Activated naive CD4-positive, alpha-beta T cell treated with anti-CD3 and anti-CD28 coated beads for 36 hours (primary cell): ENCODE measurements around the gene SPAAR. TPM values are rescaled to one million over a fixed set of nuclear protein-coding genes. Genes with fewer than 3 reads are reported as not detected.
A peak's percentile ranks its signal among the peaks of the same experiment; 100 is the strongest.

Experiments
- CTCF ChIA-PET: fragments of 350-600 bp; sonication (Branson Sonifier 250); formaldehyde crosslinking; loops from one replicate; lab custom pipeline; 2021; ENCODE audit warnings: antibody characterized with exemption; lab: Charles Lee
- DNase-seq: peaks from one replicate; pipeline ENCODE4 v3.0.0-alpha.2; 2020
- H3K27ac Mint-ChIP-seq: one replicate; pipeline ENCODE4 v1.8.0; 2021; ENCODE audit warnings: mild to moderate bottlenecking, mixed read lengths
- H3K27me3 Mint-ChIP-seq: one replicate; pipeline ENCODE4 v1.8.0; 2021; ENCODE audit warnings: low read depth, mixed read lengths
- H3K36me3 Mint-ChIP-seq: one replicate; pipeline ENCODE4 v1.8.0; 2021; ENCODE audit warnings: low read depth, mixed read lengths
- H3K4me1 Mint-ChIP-seq: one replicate; pipeline ENCODE4 v1.8.0; 2021; ENCODE audit warnings: low read depth, mixed read lengths
- H3K4me3 Mint-ChIP-seq: one replicate; pipeline ENCODE4 v1.8.0; 2021; ENCODE audit warnings: mild to moderate bottlenecking, moderate library complexity, mixed read lengths
- H3K9me3 Mint-ChIP-seq: one replicate; pipeline ENCODE4 v1.8.0; 2021; ENCODE audit warnings: mixed read lengths
- intact Hi-C: fragments of 100-400 bp; cut with micrococcal nuclease; formaldehyde crosslinking; loops from one replicate; pipeline ENCODE4 v1.15.1; 2023
- total RNA-seq, 2 experiments: library from RNA; stranded (reverse); gene quantifications; one replicate each; pipeline ENCODE4 v1.2.3, GENCODE V29; 2021

The SPAAR gene
- total RNA-seq, 2 experiments from 2014 or later = not detected

GRCh38 chr9:35940458-35941407, 31.4 kb downstream of the SPAAR start:
- peak; percentile 78 for DNase-seq
- CTCF ChIA-PET = interaction anchor here (0.9 to 9.1 kb wide), 15 partner anchors 9 to 337 kb away, joined by 3 to 167 read pairs (median 4); partner anchors contain the start of gene HRCT1
- intact Hi-C loops = loop anchor here (1.0 kb wide), 1 partner anchor 16 kb away; no protein-coding TSS in a partner anchor
- H3K4me3 Mint-ChIP-seq = peak overlapping the region; percentile 8
- peaks cover 5% of the 10 kb centered on the region for H3K9me3 Mint-ChIP-seq
- peaks cover 78% of the 10 kb centered on the region for H3K4me1 Mint-ChIP-seq
- H3K36me3 Mint-ChIP-seq = no peaks in the 10 kb centered on the region
- no peaks in the 10 kb centered on the region for H3K27me3 Mint-ChIP-seq
- no peak overlapping the region for H3K27ac Mint-ChIP-seq

DNA sequence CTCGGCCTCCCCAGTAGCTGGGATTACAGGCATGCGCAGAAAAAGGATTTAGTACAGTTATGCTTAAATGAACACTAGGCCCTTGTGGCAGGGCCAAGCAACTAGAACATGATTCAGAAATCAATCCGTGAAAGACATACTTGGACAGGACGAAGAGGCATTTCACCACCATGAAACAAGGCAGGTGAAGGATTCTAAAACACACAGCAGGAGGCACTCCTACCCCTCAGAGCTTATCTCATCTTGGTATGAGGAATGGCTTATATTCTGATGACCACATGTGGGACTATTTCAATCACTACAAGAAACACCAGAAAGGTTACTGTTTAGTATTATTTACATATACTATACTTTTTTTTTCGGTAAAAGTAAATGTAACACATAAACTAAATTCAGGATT, 33.0 kb downstream of the SPAAR start:
- DNase-seq = no peak
- intact Hi-C loops = no loop called here
- Mint-ChIP-seq H3K4me3 (no peak overlapping the region), H3K36me3 (no peaks in the 10 kb centered on the region), H3K27me3 (no peaks in the 10 kb centered on the region), H3K4me1 (peaks cover 77% of the 10 kb centered on the region), H3K27ac (no peak overlapping the region), H3K9me3 (peaks cover 2% of the 10 kb centered on the region)
- CTCF ChIA-PET = interaction anchor here (3.7 to 9.1 kb wide), 2 partner anchors 13 to 39 kb away, joined by 23 to 167 read pairs; partner anchors contain the start of gene HRCT1

- intact Hi-C loops = no loop called here
- Mint-ChIP-seq H3K27ac (no peak overlapping the region), H3K4me1 (peaks cover 70% of the 10 kb centered on the region), H3K27me3 (no peaks in the 10 kb centered on the region), H3K4me3 (no peak overlapping the region), H3K9me3 (no peaks in the 10 kb centered on the region), H3K36me3 (no peaks in the 10 kb centered on the region)
- CTCF ChIA-PET = interaction anchor here (0.8 to 9.1 kb wide), 17 partner anchors 9 to 1420 kb away, joined by 3 to 167 read pairs (median 7); partner anchors contain the start of genes HRCT1 and SPAAR
- no peak for DNase-seq
Observed at GRCh38 chr9:35944173-35944572, 34.9 kb downstream of the SPAAR start.

DNA sequence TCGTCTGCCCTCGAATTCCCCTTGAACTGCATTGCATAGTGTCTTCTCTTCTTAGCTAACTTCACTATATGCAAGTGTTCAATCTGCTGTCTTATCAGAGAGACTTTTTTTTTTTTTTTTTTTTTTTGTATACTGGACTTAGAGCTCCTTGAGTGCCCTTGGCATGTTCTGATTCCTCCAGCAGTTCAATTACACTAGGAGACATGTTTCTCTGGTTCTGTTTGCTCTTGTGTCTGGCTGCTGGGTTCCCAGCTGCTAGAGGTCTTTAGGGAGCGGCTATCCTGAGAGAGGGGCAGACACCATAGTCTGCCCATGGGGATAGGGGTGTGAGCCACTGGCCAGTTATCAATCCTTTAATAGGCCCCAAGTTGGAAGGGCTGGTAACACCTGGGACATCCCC, 35.6 kb downstream of the SPAAR start:
- intact Hi-C loops = loop anchor here (1.0 kb wide), 1 partner anchor 42 kb away; no protein-coding TSS in a partner anchor
- CTCF ChIA-PET = interaction anchor here (0.6 to 9.1 kb wide), 25 partner anchors 8 to 1420 kb away, joined by 3 to 167 read pairs (median 6); partner anchors contain the start of genes HRCT1 and SPAAR
- Mint-ChIP-seq H3K27ac (no peak overlapping the region), H3K27me3 (no peaks in the 10 kb centered on the region), H3K36me3 (no peaks in the 10 kb centered on the region), H3K9me3 (no peaks in the 10 kb centered on the region), H3K4me1 (peaks cover 66% of the 10 kb centered on the region), H3K4me3 (no peak overlapping the region)
- no peak for DNase-seq

DNA sequence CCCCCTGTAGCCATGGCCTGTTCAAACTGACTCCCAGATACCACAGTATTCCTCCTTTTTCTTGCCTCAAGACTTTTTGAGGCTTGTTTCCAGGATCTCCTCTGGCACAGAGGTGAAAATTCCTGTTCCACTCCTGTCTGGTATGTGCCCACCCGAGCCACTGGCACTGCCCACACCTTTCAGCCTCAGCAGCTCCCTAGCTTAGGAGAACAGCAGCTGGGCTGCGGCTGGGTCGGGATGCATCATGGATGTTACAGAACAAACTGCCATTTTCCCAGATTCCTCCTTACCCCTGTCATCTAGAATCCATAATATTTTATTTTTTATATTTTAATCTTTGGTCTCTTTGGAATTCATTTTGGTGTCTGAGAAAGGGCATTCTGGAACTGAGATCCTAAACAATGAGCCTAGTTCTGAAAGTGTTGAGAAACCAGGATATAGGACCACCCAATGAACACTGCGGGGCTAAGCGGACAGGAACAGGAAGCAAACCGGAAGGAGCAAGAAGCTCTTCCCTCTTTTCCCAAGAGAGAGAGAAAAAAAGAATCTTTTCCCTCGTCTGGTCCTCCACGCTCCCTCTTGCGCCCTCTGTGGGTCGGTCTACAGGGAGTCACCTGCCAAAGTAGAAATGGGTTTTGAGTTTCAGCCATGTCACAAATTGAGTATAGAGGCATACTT, 36.2 kb downstream of the SPAAR start:
- DNase-seq = peak; percentile 86
- Mint-ChIP-seq H3K27me3 (no peaks in the 10 kb centered on the region), H3K4me1 (peaks cover 60% of the 10 kb centered on the region), H3K36me3 (no peaks in the 10 kb centered on the region), H3K9me3 (no peaks in the 10 kb centered on the region), H3K4me3 (no peak overlapping the region), H3K27ac (no peak overlapping the region)
- CTCF ChIA-PET = interaction anchor here (0.6 to 9.1 kb wide), 30 partner anchors 8 to 1421 kb away, joined by 3 to 167 read pairs (median 4); partner anchors contain the start of genes HRCT1 and SPAAR
- intact Hi-C loops = loop anchor here (1.0 kb wide), 1 partner anchor 42 kb away; no protein-coding TSS in a partner anchor

DNA sequence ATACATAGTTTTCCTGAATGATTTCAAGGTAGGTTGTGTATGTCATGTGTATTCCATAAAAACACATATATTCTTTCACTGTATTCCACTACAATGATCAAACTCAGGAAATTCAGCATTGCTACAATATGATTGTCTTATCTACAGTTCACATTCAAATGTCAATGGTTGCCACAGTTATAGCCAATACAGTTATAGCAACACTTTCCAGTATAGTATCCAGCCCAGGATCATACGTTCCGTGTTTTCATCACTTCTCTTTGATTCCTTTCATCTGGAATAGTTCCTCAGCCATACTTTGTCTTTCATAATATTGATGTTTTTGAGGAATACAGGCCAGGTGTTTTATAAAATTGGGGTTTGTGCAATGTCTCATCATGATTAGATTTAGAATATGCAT, 39.2 kb downstream of the SPAAR start:
- CTCF ChIA-PET = interaction anchor here (2.0 kb wide), 1 partner anchor 11 kb away, joined by 7 read pairs; no protein-coding TSS in a partner anchor
- no peak overlapping the region for H3K27ac Mint-ChIP-seq
- H3K9me3 Mint-ChIP-seq = no peaks in the 10 kb centered on the region
- no peaks in the 10 kb centered on the region for H3K36me3 Mint-ChIP-seq
- intact Hi-C loops = no loop called here
- no peaks in the 10 kb centered on the region for H3K27me3 Mint-ChIP-seq
- H3K4me3 Mint-ChIP-seq = no peak overlapping the region
- DNase-seq = no peak
- H3K4me1 Mint-ChIP-seq = peaks cover 36% of the 10 kb centered on the region

GRCh38 chr9:35948901-35949318, 39.6 kb downstream of the SPAAR start:
- H3K27ac Mint-ChIP-seq = no peak overlapping the region
- CTCF ChIA-PET = interaction anchor here (1.2 to 2.0 kb wide), 2 partner anchors 10 to 74 kb away, joined by 5 to 7 read pairs; no protein-coding TSS in a partner anchor
- DNase-seq = no peak

GRCh38 chr9:35951736-35952135, 42.4 kb downstream of the SPAAR start:
- Mint-ChIP-seq H3K4me3 (no peak overlapping the region), H3K9me3 (no peaks in the 10 kb centered on the region), H3K36me3 (no peaks in the 10 kb centered on the region), H3K27ac (no peak overlapping the region), H3K27me3 (no peaks in the 10 kb centered on the region), H3K4me1 (peaks cover 12% of the 10 kb centered on the region)
- intact Hi-C loops = no loop called here
- CTCF ChIA-PET = interaction anchor here (0.6 to 2.7 kb wide), 4 partner anchors 41 to 82 kb away, joined by 3 to 15 read pairs (median 3); no protein-coding TSS in a partner anchor
- DNase-seq = no peak

More at GRCh38 chr9:35948901-35949318, 39.6 kb downstream of the SPAAR start:
- Mint-ChIP-seq H3K27me3 (no peaks in the 10 kb centered on the region), H3K4me3 (no peak overlapping the region), H3K9me3 (no peaks in the 10 kb centered on the region), H3K4me1 (peaks cover 32% of the 10 kb centered on the region), H3K36me3 (no peaks in the 10 kb centered on the region)
- intact Hi-C loops = no loop called here

- H3K9me3 Mint-ChIP-seq = no peaks in the 10 kb centered on the region
- H3K4me1 Mint-ChIP-seq = peaks cover 12% of the 10 kb centered on the region
- H3K27me3 Mint-ChIP-seq = no peaks in the 10 kb centered on the region
- H3K36me3 Mint-ChIP-seq = no peaks in the 10 kb centered on the region
- no peak overlapping the region for H3K4me3 Mint-ChIP-seq
- no peak overlapping the region for H3K27ac Mint-ChIP-seq
- intact Hi-C loops = no loop called here
- no peak for DNase-seq
- CTCF ChIA-PET = interaction anchor here (0.6 to 2.7 kb wide), 13 partner anchors 8 to 214 kb away, joined by 3 to 15 read pairs (median 4); no protein-coding TSS in a partner anchor
Observed at GRCh38 chr9:35952526-35953191, 43.4 kb downstream of the SPAAR start.

DNA sequence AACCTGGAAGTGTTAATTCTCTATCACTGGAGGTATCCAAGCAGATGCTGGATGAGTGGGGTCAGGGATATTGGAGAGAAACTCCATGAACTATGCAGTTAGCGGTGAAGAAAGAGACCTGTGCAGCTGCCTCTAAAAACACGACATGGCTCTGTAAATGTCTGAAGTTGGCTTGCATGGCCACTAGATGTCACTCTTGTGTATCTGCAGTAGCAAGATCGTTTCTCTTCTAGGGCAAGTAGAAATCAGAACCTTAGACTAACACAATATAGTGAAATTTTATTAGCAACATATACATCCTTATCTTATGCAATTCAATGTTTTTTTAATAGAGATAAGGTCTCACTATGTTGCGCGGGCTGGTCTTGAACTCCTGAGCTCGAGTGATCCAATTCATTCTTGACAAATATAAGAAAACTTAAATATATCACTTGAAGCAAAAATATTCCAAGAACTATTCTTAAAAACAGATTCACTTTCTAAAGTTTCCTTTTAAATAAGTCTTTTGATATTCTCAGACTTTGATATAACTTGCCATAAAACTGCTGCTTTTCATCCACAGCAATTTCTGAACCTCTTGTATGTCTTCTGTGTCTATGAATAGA, 45.8 kb downstream of the SPAAR start:
- intact Hi-C loops = loop anchor here (1.0 to 2.0 kb wide), 5 partner anchors 52 to 374 kb away; no protein-coding TSS in a partner anchor
- Mint-ChIP-seq H3K4me3 (no peak overlapping the region), H3K27ac (no peak overlapping the region), H3K4me1 (no peaks in the 10 kb centered on the region), H3K27me3 (no peaks in the 10 kb centered on the region), H3K36me3 (no peaks in the 10 kb centered on the region), H3K9me3 (no peaks in the 10 kb centered on the region)
- CTCF ChIA-PET = interaction anchor here (0.6 to 4.2 kb wide), 22 partner anchors 8 to 397 kb away, joined by 3 to 59 read pairs (median 4); partner anchors contain the start of gene SPAG8
- DNase-seq = peak; percentile 73

GRCh38 chr9:35956651-35957050, 47.4 kb downstream of the SPAAR start:
- H3K9me3 Mint-ChIP-seq = no peaks in the 10 kb centered on the region
- H3K36me3 Mint-ChIP-seq = no peaks in the 10 kb centered on the region
- H3K4me3 Mint-ChIP-seq = no peak overlapping the region
- intact Hi-C loops = no loop called here
- no peak for DNase-seq
- CTCF ChIA-PET = interaction anchor here (0.6 to 4.2 kb wide), 15 partner anchors 9 to 386 kb away, joined by 3 to 59 read pairs (median 3); partner anchors contain the start of gene CLTA
- H3K27ac Mint-ChIP-seq = no peak overlapping the region
- H3K4me1 Mint-ChIP-seq = no peaks in the 10 kb centered on the region
- H3K27me3 Mint-ChIP-seq = no peaks in the 10 kb centered on the region
